Upper lobe of right lung (tissue), 1 donor: ENCODE measurements around the gene TMEM40. TPM values are rescaled to one million over a fixed set of nuclear protein-coding genes. Genes with fewer than 3 reads are reported as not detected.

Source experiments
- ATAC-seq: fragments of 200-7000 bp; cut with Tn5 transposase; one replicate; pipeline ENCODE4 v1.9.1; 2020; ENCODE audit warnings: mild to moderate bottlenecking, moderate library complexity
- DNase-seq: peaks from one replicate; pipeline ENCODE4 v3.0.0-alpha.2; 2020
- H3K27ac ChIP-seq: fragments of 200-600 bp; one replicate; pipeline ENCODE4 v1.8.0; 2022
- H3K27me3 ChIP-seq: fragments of 200-600 bp; one replicate; pipeline ENCODE4 v1.8.0; 2022; ENCODE audit warnings: mild to moderate bottlenecking
- H3K36me3 ChIP-seq: fragments of 200-600 bp; one replicate; pipeline ENCODE4 v1.8.0; 2022
- H3K4me1 ChIP-seq: fragments of 200-600 bp; one replicate; pipeline ENCODE4 v1.8.0; 2022
- H3K4me3 ChIP-seq: fragments of 200-600 bp; one replicate; pipeline ENCODE4 v1.8.0; 2022; ENCODE audit warnings: mild to moderate bottlenecking
- H3K9me3 ChIP-seq: fragments of 200-600 bp; one replicate; pipeline ENCODE4 v1.8.0; 2022
- CTCF ChIP-seq: fragments of 200-600 bp; IDR thresholded peaks from one replicate; pipeline ENCODE4 v1.8.0; 2022; ENCODE audit warnings: antibody characterized with exemption
- intact Hi-C: fragments of 100-400 bp; cut with DNase I; formaldehyde crosslinking; loops from one replicate; pipeline ENCODE4 v1.11.0; 2022
- total RNA-seq: library from RNA; stranded (reverse); fragmentation: NEBNext Ultra II Directional; extraction: Animal tissue kit (Norgen Biotek cat#: 25700); gene quantifications from one replicate; pipeline ENCODE4 v1.2.1, GENCODE V29; 2021
- donor health status: DM: no; HTN: yes; CAD: no; lungs with severe emphysema.

TMEM40 gene
- total RNA-seq, 1 donor from 2014 or later, result not detected

GRCh38 chr3:12744326-12744725 is 14.7 kb downstream of the TMEM40 start:
- Histone ChIP-seq H3K36me3 (no peaks in the 10 kb centered on the region), H3K9me3 (no peaks in the 10 kb centered on the region), H3K4me3 (no peak overlapping the region), H3K27ac (no peak overlapping the region), H3K4me1 (no peaks in the 10 kb centered on the region), H3K27me3 (no peaks in the 10 kb centered on the region)
- intact Hi-C loops, result no loop called here
- no peak for TF ChIP-seq CTCF
- DNase-seq (no peak), ATAC-seq (no peak)

DNA sequence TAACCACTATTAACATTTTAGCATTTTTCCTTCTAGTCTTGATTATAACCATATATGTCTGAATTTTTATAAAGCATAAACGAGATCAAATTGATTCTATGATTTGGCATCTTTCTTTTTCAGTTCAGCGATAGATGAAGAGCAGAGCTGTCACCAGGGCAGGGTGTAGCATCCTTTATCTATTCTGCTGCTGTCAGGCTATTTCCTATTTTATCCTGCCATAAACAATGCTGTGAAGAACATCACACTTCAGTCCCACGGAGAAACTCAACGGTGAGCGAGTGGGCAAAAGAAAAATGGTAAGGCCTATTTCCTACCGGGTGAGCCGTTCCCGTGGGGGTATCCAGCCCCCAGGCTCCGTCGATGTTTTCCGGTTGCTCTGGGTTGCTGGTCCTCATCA is 15.5 kb downstream of the TMEM40 start:
- Histone ChIP-seq H3K27ac (no peak overlapping the region), H3K9me3 (no peaks in the 10 kb centered on the region), H3K27me3 (no peaks in the 10 kb centered on the region), H3K4me3 (no peak overlapping the region), H3K4me1 (no peaks in the 10 kb centered on the region), H3K36me3 (no peaks in the 10 kb centered on the region)
- intact Hi-C loops, result no loop called here
- ATAC-seq (no peak), DNase-seq (no peak)
- TF ChIP-seq CTCF, result no peak

GRCh38 chr3:12742330-12743107 is 16.5 kb downstream of the TMEM40 start:
- H3K27ac ChIP-seq, result no peak overlapping the region
- H3K4me3 ChIP-seq, result no peak overlapping the region
- no peaks in the 10 kb centered on the region for H3K27me3 ChIP-seq
- no peaks in the 10 kb centered on the region for H3K9me3 ChIP-seq
- no peak for TF ChIP-seq CTCF
- DNase-seq (no peak), ATAC-seq (no peak)
- H3K4me1 ChIP-seq, result no peaks in the 10 kb centered on the region
- intact Hi-C loops, result no loop called here
- no peaks in the 10 kb centered on the region for H3K36me3 ChIP-seq

DNA sequence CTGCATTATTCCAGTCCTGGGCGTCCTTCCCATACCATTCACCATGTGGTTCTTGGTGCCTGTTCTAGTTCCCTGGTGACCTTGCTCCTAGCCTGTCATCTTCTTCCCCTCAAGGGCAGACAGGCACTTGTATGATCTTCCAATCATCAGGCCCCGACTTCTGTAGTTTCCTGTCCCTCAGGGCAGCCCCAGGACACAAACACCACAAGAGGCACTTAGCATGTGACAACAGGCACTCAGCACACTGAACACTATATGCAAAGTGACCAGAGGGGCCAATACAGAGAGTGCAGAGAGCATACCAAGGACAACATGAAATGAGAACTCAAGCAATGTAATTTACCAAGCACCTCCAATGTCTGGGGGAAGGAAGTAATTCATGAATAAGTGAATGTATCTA is 17.9 kb downstream of the TMEM40 start:
- Histone ChIP-seq H3K36me3 (no peaks in the 10 kb centered on the region), H3K9me3 (no peaks in the 10 kb centered on the region), H3K27me3 (no peaks in the 10 kb centered on the region), H3K27ac (no peak overlapping the region), H3K4me1 (no peaks in the 10 kb centered on the region), H3K4me3 (no peak overlapping the region)
- no peak for TF ChIP-seq CTCF
- ATAC-seq (peak; percentile 87), DNase-seq (no peak)
- intact Hi-C loops, result no loop called here

DNA sequence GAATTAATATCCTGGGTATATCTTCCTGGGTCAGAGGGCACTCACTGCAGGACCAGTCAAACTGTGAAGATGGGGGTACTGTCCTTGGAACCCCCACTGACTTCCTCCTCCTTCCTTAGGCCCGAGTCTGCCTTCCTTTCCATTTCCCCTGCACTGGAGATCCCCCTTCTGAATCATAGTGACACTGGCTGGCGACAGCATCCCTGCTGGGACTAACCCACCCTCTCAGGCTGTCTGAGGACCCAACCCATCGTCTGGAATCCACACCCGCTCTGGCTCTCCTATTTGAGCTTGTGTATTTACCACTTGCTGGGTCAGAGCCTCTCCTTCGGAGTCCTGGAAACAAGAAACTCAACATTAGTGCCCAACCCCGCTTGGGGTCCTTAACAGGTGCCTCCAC is 21.2 kb downstream of the TMEM40 start:
- intact Hi-C loops, result no loop called here

More for the DNA sequence above, 21.2 kb downstream of the TMEM40 start:
- H3K27me3 ChIP-seq, result no peaks in the 10 kb centered on the region
- H3K27ac ChIP-seq, result no peak overlapping the region
- no peaks in the 10 kb centered on the region for H3K4me1 ChIP-seq
- DNase-seq (no peak), ATAC-seq (no peak)
- TF ChIP-seq CTCF, result no peak
- H3K4me3 ChIP-seq, result no peak overlapping the region
- H3K36me3 ChIP-seq, result no peaks in the 10 kb centered on the region
- no peaks in the 10 kb centered on the region for H3K9me3 ChIP-seq
